PC-9 (cell line): Measurements from ENCODE around the gene LAG3. TPM values are rescaled to one million over a fixed set of nuclear protein-coding genes. Genes with fewer than 3 reads are reported as not detected.

Experiments
- BruUV-seq: library from RNA; stranded (reverse); fragments of 400-500 nt; replicated peaks from 2 replicates; lab custom pipeline; 2021; lab: Mats Ljungman, UMichigan
- CTCF ChIA-PET: fragments of 300-600 bp; sonication (Branson Sonifier 250); formaldehyde crosslinking; loops from one replicate; lab custom pipeline; 2022; ENCODE audit warnings: antibody characterized with exemption; lab: Charles Lee
- POLR2A ChIA-PET: fragments of 300-600 bp; sonication (Branson Sonifier 250); formaldehyde crosslinking; loops from one replicate; lab custom pipeline; 2022; ENCODE audit warnings: antibody characterized with exemption; ENCODE audit not compliant: unreplicated experiment; lab: Charles Lee
- DNase-seq, 2 experiments: peaks; one replicate each; pipeline versions ENCODE4 v3.0.0 to v3.0.0-alpha.2; 2015 to 2022; ENCODE audit warnings: mixed read lengths in 1 of 2
- H2AFZ ChIP-seq: fragments of 200-600 bp; sonication (generic); 2 replicates; pipeline ENCODE4 v1.8.1; 2017; ENCODE audit warnings: antibody characterized with exemption
- H3F3A ChIP-seq: fragments of 200-600 bp; sonication (generic); 2 replicates; pipeline ENCODE4 v1.8.1; 2017; ENCODE audit warnings: antibody characterized with exemption, mild to moderate bottlenecking, low read depth; ENCODE audit not compliant: insufficient read depth
- H3K27ac ChIP-seq: fragments of 200-600 bp; sonication (generic); 2 replicates; pipeline ENCODE4 v1.6.1; 2016; ENCODE audit warnings: mixed run types
- H3K27me3 ChIP-seq: fragments of 200-600 bp; sonication (generic); 2 replicates; pipeline ENCODE4 v1.6.1; 2016; ENCODE audit warnings: low read depth, mixed run types; ENCODE audit not compliant: insufficient read depth
- H3K36me3 ChIP-seq: fragments of 200-600 bp; sonication (generic); 2 replicates; pipeline ENCODE4 v1.6.1; 2016; ENCODE audit warnings: low read depth, mixed run types
- H3K4me1 ChIP-seq: fragments of 200-600 bp; sonication (generic); replicated peaks from 2 replicates; pipeline ENCODE4 v1.6.1; 2016; ENCODE audit warnings: mixed run types; ENCODE audit not compliant: insufficient read depth
- H3K4me2 ChIP-seq: fragments of 200-600 bp; sonication (generic); 2 replicates; pipeline ENCODE4 v1.6.1; 2017; ENCODE audit warnings: mixed run types
- H3K4me3 ChIP-seq: fragments of 200-600 bp; sonication (generic); 2 replicates; pipeline ENCODE4 v1.6.1; 2016; ENCODE audit warnings: mixed run types
- H3K79me2 ChIP-seq: fragments of 200-600 bp; sonication (generic); 2 replicates; pipeline ENCODE4 v1.6.1; 2017; ENCODE audit warnings: low read depth, mixed run types
- H3K9me2 ChIP-seq: fragments of 200-600 bp; sonication (generic); 2 replicates; pipeline ENCODE4 v1.8.1; 2017; ENCODE audit warnings: mild to moderate bottlenecking; ENCODE audit not compliant: insufficient read depth
- H3K9me3 ChIP-seq: fragments of 200-600 bp; sonication (generic); 2 replicates; pipeline ENCODE4 v1.8.1; 2016; ENCODE audit warnings: low read depth; ENCODE audit not compliant: insufficient read depth
- H4K20me1 ChIP-seq: fragments of 200-600 bp; sonication (generic); 2 replicates; pipeline ENCODE4 v1.8.1; 2017; ENCODE audit not compliant: insufficient read depth
- EZH2 ChIP-seq: fragments of 200-600 bp; sonication (generic); IDR thresholded peaks from 2 replicates; pipeline ENCODE4 v1.8.0; 2017; ENCODE audit warnings: antibody characterized with exemption, low read depth
- intact Hi-C: fragments of 100-400 bp; cut with micrococcal nuclease; formaldehyde crosslinking; loops from one replicate; pipeline ENCODE4 v1.10.0; 2022; ENCODE audit not compliant: unreplicated experiment
- total RNA-seq: library from RNA; stranded (reverse); gene quantifications from 2 replicates; pipeline ENCODE4 v1.2.3, GENCODE V29; 2021
- TF ChIP-seq, protein P1 (sequence below): fragments of 200-600 bp; sonication (generic); conservative IDR thresholded peaks from 2 replicates; pipeline ENCODE4 v1.6.1; 2017; ENCODE audit warnings: mixed run types, antibody characterized with exemption, mild to moderate bottlenecking, moderate library complexity

The LAG3 gene
- total RNA-seq, 1 experiment from 2014 or later, result 10.5 TPM

- Histone ChIP-seq H3K9me2 (no peaks in the 10 kb centered on the region), H2AFZ (no peak overlapping the region), H3K79me2 (no peaks in the 10 kb centered on the region), H3K27ac (no peak overlapping the region), H3K9me3 (no peaks in the 10 kb centered on the region), H3K4me1 (no peaks in the 10 kb centered on the region), H3K27me3 (no peaks in the 10 kb centered on the region), H3F3A (peaks cover 7% of the 10 kb centered on the region; the same call in 1 of the 2 replicates), H3K36me3 (no peaks in the 10 kb centered on the region), H4K20me1 (no peaks in the 10 kb centered on the region), H3K4me2 (no peak overlapping the region), H3K4me3 (no peak overlapping the region)
- TF ChIP-seq, protein P1, sequence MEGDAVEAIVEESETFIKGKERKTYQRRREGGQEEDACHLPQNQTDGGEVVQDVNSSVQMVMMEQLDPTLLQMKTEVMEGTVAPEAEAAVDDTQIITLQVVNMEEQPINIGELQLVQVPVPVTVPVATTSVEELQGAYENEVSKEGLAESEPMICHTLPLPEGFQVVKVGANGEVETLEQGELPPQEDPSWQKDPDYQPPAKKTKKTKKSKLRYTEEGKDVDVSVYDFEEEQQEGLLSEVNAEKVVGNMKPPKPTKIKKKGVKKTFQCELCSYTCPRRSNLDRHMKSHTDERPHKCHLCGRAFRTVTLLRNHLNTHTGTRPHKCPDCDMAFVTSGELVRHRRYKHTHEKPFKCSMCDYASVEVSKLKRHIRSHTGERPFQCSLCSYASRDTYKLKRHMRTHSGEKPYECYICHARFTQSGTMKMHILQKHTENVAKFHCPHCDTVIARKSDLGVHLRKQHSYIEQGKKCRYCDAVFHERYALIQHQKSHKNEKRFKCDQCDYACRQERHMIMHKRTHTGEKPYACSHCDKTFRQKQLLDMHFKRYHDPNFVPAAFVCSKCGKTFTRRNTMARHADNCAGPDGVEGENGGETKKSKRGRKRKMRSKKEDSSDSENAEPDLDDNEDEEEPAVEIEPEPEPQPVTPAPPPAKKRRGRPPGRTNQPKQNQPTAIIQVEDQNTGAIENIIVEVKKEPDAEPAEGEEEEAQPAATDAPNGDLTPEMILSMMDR, result no peak
- no peak for TF ChIP-seq EZH2
- BruUV-seq, result no TSS peak
- CTCF ChIA-PET, result interaction anchor here (0.6 to 2.1 kb wide), 2 partner anchors 24 to 161 kb away, joined by 3 to 10 read pairs; partner anchors contain the start of gene MLF2
- intact Hi-C loops, result no loop called here
- DNase-seq, result no peak
- POLR2A ChIA-PET, result interaction anchor here (0.6 to 0.7 kb wide), 2 partner anchors 22 to 24 kb away, joined by 3 to 17 read pairs; partner anchors contain the start of gene MLF2
Measured at GRCh38 chr12:6777386-6777785, 5.1 kb downstream of the LAG3 start.

DNA sequence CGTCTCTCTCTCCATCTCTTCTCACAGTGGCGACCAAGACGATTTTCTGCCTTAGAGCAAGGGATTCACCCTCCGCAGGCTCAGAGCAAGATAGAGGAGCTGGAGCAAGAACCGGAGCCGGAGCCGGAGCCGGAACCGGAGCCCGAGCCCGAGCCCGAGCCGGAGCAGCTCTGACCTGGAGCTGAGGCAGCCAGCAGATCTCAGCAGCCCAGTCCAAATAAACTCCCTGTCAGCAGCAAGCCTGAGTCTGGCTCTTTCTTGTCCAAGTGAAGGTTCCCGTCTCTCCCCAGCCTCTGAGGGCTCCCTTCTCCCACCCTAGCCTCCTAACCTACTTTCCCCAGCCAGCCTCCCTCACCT is 5.9 kb downstream of the LAG3 start:
- Histone ChIP-seq H2AFZ (peak overlapping the region; percentile 64; the same call in 1 of the 2 replicates), H3K4me1 (no peaks in the 10 kb centered on the region), H3K36me3 (no peaks in the 10 kb centered on the region), H3K79me2 (no peaks in the 10 kb centered on the region), H3K9me3 (no peaks in the 10 kb centered on the region), H3F3A (peaks cover 7% of the 10 kb centered on the region; the same call in 1 of the 2 replicates), H4K20me1 (no peaks in the 10 kb centered on the region), H3K4me2 (peak overlapping the region; percentile 80), H3K27me3 (no peaks in the 10 kb centered on the region), H3K4me3 (0 out of 2 replicates have a peak overlapping the region, but pooled peaks have one; percentile 47), H3K9me2 (no peaks in the 10 kb centered on the region), H3K27ac (no peak overlapping the region)
- ChIA-PET POLR2A (interaction anchor here (0.6 kb wide), 1 partner anchor 401 kb away, joined by 7 read pairs; no protein-coding TSS in a partner anchor), CTCF (interaction anchor here (0.5 to 2.1 kb wide), 3 partner anchors 25 to 139 kb away, joined by 3 to 10 read pairs (median 5); partner anchors contain the start of gene MLF2)
- TF ChIP-seq, protein P1, result no peak
- TF ChIP-seq EZH2, result no peak
- no peak for DNase-seq
- intact Hi-C loops, result loop anchor here (2.0 kb wide), 1 partner anchor 161 kb away; no protein-coding TSS in a partner anchor
- no TSS peak for BruUV-seq

- Histone ChIP-seq H2AFZ (peak overlapping the region; percentile 64), H3K27ac (no peak overlapping the region), H3K4me1 (no peaks in the 10 kb centered on the region), H3F3A (peaks cover 7% of the 10 kb centered on the region; the same call in 1 of the 2 replicates), H3K79me2 (no peaks in the 10 kb centered on the region), H4K20me1 (no peaks in the 10 kb centered on the region), H3K9me3 (no peaks in the 10 kb centered on the region), H3K36me3 (no peaks in the 10 kb centered on the region), H3K4me3 (peak overlapping the region; percentile 47; the same call in 1 of the 2 replicates), H3K4me2 (peak overlapping the region; percentile 80), H3K9me2 (no peaks in the 10 kb centered on the region), H3K27me3 (no peaks in the 10 kb centered on the region)
- DNase-seq, result peak; percentile 86 to 98
- POLR2A ChIA-PET, result interaction anchor here (0.6 kb wide), 1 partner anchor 401 kb away, joined by 7 read pairs; no protein-coding TSS in a partner anchor
- CTCF ChIA-PET, result interaction anchor here (0.5 to 2.1 kb wide), 3 partner anchors 26 to 139 kb away, joined by 3 to 10 read pairs (median 5); partner anchors contain the start of gene MLF2
- BruUV-seq, result no TSS peak
- no peak for TF ChIP-seq EZH2
- TF ChIP-seq, protein P1, result peak; percentile 98
- intact Hi-C loops, result loop anchor here (1.0 to 2.0 kb wide), 6 partner anchors 26 to 356 kb away; partner anchors contain the start of gene MLF2
Measured at GRCh38 chr12:6778574-6779550, 6.5 kb downstream of the LAG3 start.
